Measurements from ENCODE around the gene RALGPS1. TPM values are rescaled to one million over a fixed set of nuclear protein-coding genes. Genes with fewer than 3 reads are reported as not detected.

The RALGPS1 gene
- total and polyA plus RNA-seq, 2 of the 13 experiments (the other 11 are each of a cell fraction or from before 2014, with no cell fraction given): 3.7 to 6.5 TPM

DNA sequence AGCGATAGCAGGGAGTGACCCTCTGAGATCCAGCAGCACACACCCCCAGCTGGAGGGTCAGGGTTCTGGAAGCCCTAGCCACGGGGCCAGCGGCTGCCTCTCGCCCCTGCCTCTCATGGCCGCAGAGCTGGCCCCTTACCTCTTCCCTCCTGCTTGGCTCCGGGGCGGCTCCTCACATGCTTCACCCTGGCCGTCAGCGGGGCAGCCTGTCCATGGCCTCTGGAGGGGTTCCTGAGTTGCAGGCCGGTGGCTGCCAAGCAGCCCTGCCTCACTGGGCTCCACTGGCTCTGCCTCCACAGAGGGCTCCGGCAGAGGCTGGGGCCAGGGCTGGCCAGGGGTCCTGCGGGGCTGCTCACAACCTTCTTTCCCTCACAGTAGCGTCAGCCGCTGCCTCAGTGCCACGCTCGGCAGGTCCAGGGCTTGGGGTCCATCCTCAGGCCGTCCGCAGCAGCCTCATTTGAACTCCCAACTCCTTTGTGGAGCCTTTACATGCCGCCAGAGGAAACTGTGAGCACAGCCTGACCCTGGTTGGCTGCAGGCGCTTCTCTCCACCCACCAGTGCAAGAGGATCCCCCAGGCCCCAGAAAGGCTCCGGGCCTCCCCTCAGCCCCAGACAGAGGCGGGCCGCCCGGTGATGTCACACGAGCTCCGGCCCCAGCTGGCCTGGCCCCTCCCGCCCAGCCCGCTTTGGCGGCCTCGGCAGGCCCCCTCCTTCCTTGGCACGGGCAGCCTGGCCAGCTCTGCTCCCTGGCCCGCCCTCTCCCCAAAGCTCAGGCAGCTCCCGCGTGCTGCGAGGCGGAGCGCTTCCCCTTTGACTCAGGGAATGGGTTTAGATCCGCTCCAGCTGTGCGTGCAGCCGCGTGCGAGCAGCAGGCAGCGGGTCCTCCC, 207.8 kb downstream of the RALGPS1 start, which contains the start of gene ANGPTL2 (continued):
- TF ChIP-seq, protein P1, sequence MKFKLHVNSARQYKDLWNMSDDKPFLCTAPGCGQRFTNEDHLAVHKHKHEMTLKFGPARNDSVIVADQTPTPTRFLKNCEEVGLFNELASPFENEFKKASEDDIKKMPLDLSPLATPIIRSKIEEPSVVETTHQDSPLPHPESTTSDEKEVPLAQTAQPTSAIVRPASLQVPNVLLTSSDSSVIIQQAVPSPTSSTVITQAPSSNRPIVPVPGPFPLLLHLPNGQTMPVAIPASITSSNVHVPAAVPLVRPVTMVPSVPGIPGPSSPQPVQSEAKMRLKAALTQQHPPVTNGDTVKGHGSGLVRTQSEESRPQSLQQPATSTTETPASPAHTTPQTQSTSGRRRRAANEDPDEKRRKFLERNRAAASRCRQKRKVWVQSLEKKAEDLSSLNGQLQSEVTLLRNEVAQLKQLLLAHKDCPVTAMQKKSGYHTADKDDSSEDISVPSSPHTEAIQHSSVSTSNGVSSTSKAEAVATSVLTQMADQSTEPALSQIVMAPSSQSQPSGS (CRISPR knock-in tag; IDR thresholded peaks at IDR 0.05): no peak
- TF ChIP-seq ZMYM4 (CRISPR knock-in tag; IDR thresholded peaks at IDR 0.05) (peak; percentile 36; the same call in 1 of the 2 replicates), SP1 (IDR thresholded peaks at IDR 0.05) (no peak), SP1 (CRISPR knock-in tag; IDR thresholded peaks at IDR 0.05) (no peak), SRSF4 (IDR thresholded peaks at IDR 0.05; ENCODE audit: low read depth, low read length, poor library complexity, severe bottlenecking) (no peak), SALL2 (CRISPR knock-in tag; IDR thresholded peaks at IDR 0.05) (no peak), ZNF232 (CRISPR knock-in tag; IDR thresholded peaks at IDR 0.05; ENCODE audit: borderline replicate concordance) (no peak), ZBTB42 (CRISPR knock-in tag; IDR thresholded peaks at IDR 0.05) (no peak), ZNF747 (CRISPR knock-in tag; IDR thresholded peaks at IDR 0.05; ENCODE audit: borderline replicate concordance) (no peak), ZNF567 (CRISPR knock-in tag; IDR thresholded peaks at IDR 0.05; ENCODE audit: borderline replicate concordance) (no peak), GPN1 (CRISPR knock-in tag; IDR thresholded peaks at IDR 0.05; ENCODE audit: borderline replicate concordance) (no peak), ZMYM3 (CRISPR knock-in tag; IDR thresholded peaks at IDR 0.05) (0 out of 2 replicates have a peak, but pooled peaks have one; percentile 30), MIXL1 (CRISPR knock-in tag; IDR thresholded peaks at IDR 0.05) (no peak), SP5 (CRISPR knock-in tag; IDR thresholded peaks at IDR 0.05; ENCODE audit: borderline replicate concordance, low read depth) (no peak), ARNTL (CRISPR knock-in tag; IDR thresholded peaks at IDR 0.05) (no peak), ZNF781 (CRISPR knock-in tag; IDR thresholded peaks at IDR 0.05; ENCODE audit: borderline replicate concordance, not compliant biosample characterization) (no peak), ZNF225 (CRISPR knock-in tag; IDR thresholded peaks at IDR 0.05) (no peak)
- TF ChIP-seq, protein P2, sequence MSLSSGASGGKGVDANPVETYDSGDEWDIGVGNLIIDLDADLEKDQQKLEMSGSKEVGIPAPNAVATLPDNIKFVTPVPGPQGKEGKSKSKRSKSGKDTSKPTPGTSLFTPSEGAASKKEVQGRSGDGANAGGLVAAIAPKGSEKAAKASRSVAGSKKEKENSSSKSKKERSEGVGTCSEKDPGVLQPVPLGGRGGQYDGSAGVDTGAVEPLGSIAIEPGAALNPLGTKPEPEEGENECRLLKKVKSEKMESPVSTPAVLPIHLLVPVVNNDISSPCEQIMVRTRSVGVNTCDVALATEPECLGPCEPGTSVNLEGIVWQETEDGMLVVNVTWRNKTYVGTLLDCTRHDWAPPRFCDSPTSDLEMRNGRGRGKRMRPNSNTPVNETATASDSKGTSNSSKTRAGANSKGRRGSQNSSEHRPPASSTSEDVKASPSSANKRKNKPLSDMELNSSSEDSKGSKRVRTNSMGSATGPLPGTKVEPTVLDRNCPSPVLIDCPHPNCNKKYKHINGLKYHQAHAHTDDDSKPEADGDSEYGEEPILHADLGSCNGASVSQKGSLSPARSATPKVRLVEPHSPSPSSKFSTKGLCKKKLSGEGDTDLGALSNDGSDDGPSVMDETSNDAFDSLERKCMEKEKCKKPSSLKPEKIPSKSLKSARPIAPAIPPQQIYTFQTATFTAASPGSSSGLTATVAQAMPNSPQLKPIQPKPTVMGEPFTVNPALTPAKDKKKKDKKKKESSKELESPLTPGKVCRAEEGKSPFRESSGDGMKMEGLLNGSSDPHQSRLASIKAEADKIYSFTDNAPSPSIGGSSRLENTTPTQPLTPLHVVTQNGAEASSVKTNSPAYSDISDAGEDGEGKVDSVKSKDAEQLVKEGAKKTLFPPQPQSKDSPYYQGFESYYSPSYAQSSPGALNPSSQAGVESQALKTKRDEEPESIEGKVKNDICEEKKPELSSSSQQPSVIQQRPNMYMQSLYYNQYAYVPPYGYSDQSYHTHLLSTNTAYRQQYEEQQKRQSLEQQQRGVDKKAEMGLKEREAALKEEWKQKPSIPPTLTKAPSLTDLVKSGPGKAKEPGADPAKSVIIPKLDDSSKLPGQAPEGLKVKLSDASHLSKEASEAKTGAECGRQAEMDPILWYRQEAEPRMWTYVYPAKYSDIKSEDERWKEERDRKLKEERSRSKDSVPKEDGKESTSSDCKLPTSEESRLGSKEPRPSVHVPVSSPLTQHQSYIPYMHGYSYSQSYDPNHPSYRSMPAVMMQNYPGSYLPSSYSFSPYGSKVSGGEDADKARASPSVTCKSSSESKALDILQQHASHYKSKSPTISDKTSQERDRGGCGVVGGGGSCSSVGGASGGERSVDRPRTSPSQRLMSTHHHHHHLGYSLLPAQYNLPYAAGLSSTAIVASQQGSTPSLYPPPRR (CRISPR knock-in tag; IDR thresholded peaks at IDR 0.05; ENCODE audit: borderline replicate concordance): no peak
- TF ChIP-seq, protein P3, sequence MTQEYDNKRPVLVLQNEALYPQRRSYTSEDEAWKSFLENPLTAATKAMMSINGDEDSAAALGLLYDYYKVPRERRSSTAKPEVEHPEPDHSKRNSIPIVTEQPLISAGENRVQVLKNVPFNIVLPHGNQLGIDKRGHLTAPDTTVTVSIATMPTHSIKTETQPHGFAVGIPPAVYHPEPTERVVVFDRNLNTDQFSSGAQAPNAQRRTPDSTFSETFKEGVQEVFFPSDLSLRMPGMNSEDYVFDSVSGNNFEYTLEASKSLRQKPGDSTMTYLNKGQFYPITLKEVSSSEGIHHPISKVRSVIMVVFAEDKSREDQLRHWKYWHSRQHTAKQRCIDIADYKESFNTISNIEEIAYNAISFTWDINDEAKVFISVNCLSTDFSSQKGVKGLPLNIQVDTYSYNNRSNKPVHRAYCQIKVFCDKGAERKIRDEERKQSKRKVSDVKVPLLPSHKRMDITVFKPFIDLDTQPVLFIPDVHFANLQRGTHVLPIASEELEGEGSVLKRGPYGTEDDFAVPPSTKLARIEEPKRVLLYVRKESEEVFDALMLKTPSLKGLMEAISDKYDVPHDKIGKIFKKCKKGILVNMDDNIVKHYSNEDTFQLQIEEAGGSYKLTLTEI (CRISPR knock-in tag; conservative IDR thresholded peaks at IDR 0.05): no peak
- TF ChIP-seq, protein P4, sequence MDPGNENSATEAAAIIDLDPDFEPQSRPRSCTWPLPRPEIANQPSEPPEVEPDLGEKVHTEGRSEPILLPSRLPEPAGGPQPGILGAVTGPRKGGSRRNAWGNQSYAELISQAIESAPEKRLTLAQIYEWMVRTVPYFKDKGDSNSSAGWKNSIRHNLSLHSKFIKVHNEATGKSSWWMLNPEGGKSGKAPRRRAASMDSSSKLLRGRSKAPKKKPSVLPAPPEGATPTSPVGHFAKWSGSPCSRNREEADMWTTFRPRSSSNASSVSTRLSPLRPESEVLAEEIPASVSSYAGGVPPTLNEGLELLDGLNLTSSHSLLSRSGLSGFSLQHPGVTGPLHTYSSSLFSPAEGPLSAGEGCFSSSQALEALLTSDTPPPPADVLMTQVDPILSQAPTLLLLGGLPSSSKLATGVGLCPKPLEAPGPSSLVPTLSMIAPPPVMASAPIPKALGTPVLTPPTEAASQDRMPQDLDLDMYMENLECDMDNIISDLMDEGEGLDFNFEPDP (CRISPR knock-in tag; conservative IDR thresholded peaks at IDR 0.05): 0 out of 2 replicates have a peak, but pooled peaks have one; percentile 75

Data from HepG2 (cell line).